ENCODE measurements around the gene NPL. TPM values are rescaled to one million over a fixed set of nuclear protein-coding genes. Genes with fewer than 3 reads are reported as not detected.

NPL gene
- total RNA-seq, 3 donors from 2014 or later = 8.2 to 20.6 (median 19.3) TPM

DNA sequence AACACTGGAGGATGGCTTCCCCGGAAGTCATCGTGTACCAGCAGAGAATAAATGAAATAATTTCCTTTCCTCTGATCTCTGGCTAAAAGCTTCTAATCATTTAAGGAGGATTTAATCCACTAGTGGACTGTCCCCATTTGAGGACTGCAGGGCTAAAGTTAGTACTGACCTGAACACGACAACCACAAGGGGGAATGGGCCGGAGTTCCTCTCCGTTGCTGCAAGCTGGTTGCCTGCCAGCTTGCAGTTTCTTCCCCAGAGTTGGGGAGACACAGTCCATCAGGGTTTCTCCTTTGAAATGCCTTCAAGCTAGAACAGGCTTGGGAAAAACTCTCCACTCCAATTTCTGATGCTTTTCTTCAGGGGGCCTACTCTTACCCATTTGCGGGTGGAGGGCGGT lies 35.5 kb upstream of the NPL start:
- intact Hi-C loops (cut with DNase I; ENCODE audit: low total_unique reads) = no loop called here
- no peak for DNase-seq (ENCODE audit: low spot score in 2 of 2)

GRCh38 chr1:182754543-182755314 lies 34.8 kb upstream of the NPL start:
- H3K4me3 ChIP-seq = no peak overlapping the region
- intact Hi-C loops (cut with DNase I; ENCODE audit: low total_unique reads) = no loop called here

More for the DNA sequence above, 35.5 kb upstream of the NPL start:
- Histone ChIP-seq H3K36me3 (no peaks in the 10 kb centered on the region), H3K9me3 (no peaks in the 10 kb centered on the region), H3K27ac (no peak overlapping the region), H3K27me3 (no peaks in the 10 kb centered on the region), H3K4me1 (no peaks in the 10 kb centered on the region), H3K4me3 (no peak overlapping the region)
- TF ChIP-seq POLR2AphosphoS5 (IDR thresholded peaks at IDR 0.05) (no peak), POLR2A (IDR thresholded peaks at IDR 0.05) (no peak)
- TF ChIP-seq, protein P1, sequence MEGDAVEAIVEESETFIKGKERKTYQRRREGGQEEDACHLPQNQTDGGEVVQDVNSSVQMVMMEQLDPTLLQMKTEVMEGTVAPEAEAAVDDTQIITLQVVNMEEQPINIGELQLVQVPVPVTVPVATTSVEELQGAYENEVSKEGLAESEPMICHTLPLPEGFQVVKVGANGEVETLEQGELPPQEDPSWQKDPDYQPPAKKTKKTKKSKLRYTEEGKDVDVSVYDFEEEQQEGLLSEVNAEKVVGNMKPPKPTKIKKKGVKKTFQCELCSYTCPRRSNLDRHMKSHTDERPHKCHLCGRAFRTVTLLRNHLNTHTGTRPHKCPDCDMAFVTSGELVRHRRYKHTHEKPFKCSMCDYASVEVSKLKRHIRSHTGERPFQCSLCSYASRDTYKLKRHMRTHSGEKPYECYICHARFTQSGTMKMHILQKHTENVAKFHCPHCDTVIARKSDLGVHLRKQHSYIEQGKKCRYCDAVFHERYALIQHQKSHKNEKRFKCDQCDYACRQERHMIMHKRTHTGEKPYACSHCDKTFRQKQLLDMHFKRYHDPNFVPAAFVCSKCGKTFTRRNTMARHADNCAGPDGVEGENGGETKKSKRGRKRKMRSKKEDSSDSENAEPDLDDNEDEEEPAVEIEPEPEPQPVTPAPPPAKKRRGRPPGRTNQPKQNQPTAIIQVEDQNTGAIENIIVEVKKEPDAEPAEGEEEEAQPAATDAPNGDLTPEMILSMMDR (IDR thresholded peaks at IDR 0.05) = no peak

GRCh38 chr1:182755632-182756031 lies 33.9 kb upstream of the NPL start:
- Histone ChIP-seq H3K27ac (no peak overlapping the region), H3K4me3 (no peak overlapping the region), H3K27me3 (no peaks in the 10 kb centered on the region), H3K4me1 (no peaks in the 10 kb centered on the region), H3K9me3 (no peaks in the 10 kb centered on the region), H3K36me3 (no peaks in the 10 kb centered on the region)
- no peak for TF ChIP-seq POLR2A (IDR thresholded peaks at IDR 0.05)
- TF ChIP-seq, protein P1 (IDR thresholded peaks at IDR 0.05) = no peak
- TF ChIP-seq POLR2AphosphoS5 (IDR thresholded peaks at IDR 0.05) = no peak
- DNase-seq (ENCODE audit: low spot score in 2 of 2) = no peak
- intact Hi-C loops (cut with DNase I; ENCODE audit: low total_unique reads) = no loop called here

More at GRCh38 chr1:182754543-182755314, 34.8 kb upstream of the NPL start:
- H3K4me1 ChIP-seq = no peaks in the 10 kb centered on the region
- H3K27ac ChIP-seq = no peak overlapping the region
- H3K27me3 ChIP-seq = no peaks in the 10 kb centered on the region
- H3K9me3 ChIP-seq = no peaks in the 10 kb centered on the region
- no peaks in the 10 kb centered on the region for H3K36me3 ChIP-seq
- DNase-seq (ENCODE audit: low spot score in 2 of 2) = no peak
- TF ChIP-seq POLR2AphosphoS5 (IDR thresholded peaks at IDR 0.05) (no peak), POLR2A (IDR thresholded peaks at IDR 0.05) (no peak)
- TF ChIP-seq, protein P1 (IDR thresholded peaks at IDR 0.05) = no peak

- intact Hi-C loops (cut with DNase I; ENCODE audit: low total_unique reads) = no loop called here
- no peak for DNase-seq (ENCODE audit: low spot score in 2 of 2)
- TF ChIP-seq, protein P1 (IDR thresholded peaks at IDR 0.05) = no peak
- no peak for TF ChIP-seq POLR2AphosphoS5 (IDR thresholded peaks at IDR 0.05)
- TF ChIP-seq POLR2A (IDR thresholded peaks at IDR 0.05) = no peak
- H3K27ac ChIP-seq = no peak overlapping the region
- H3K36me3 ChIP-seq = no peaks in the 10 kb centered on the region
- H3K9me3 ChIP-seq = no peaks in the 10 kb centered on the region
- H3K4me1 ChIP-seq = no peaks in the 10 kb centered on the region
- no peak overlapping the region for H3K4me3 ChIP-seq
- H3K27me3 ChIP-seq = no peaks in the 10 kb centered on the region
Measured at GRCh38 chr1:182756423-182756822, 33.1 kb upstream of the NPL start.
